Right atrium auricular region (tissue), 2 donors: ENCODE results near the gene ZNF668. TPM values are rescaled to one million over a fixed set of nuclear protein-coding genes. Genes with fewer than 3 reads are reported as not detected.

Source experiments
- DNase-seq: peaks from one replicate; pipeline ENCODE4 v3.0.0-alpha.2; 2019; ENCODE audit warnings: low spot score
- H3K27ac ChIP-seq, 2 donors: fragments of 200-600 bp; sonication (generic); 1 replicate in 1 of 2; 2 replicates in 1 of 2; pipeline ENCODE4 v1.5.1; 2016 to 2019
- H3K27me3 ChIP-seq, 2 donors: fragments of 200-600 bp; sonication (generic); one replicate each; pipeline versions ENCODE4 v1.5.1 to v1.6.0; 2017 to 2019
- H3K36me3 ChIP-seq: fragments of 200-600 bp; sonication (generic); one replicate; pipeline ENCODE4 v1.5.1; 2016
- H3K4me1 ChIP-seq, 2 donors: fragments of 200-600 bp; sonication (generic); one replicate each; pipeline versions ENCODE4 v1.5.1 to v1.6.0; 2017 to 2019
- H3K4me3 ChIP-seq, 2 donors: fragments of 200-600 bp; sonication (generic); 1 replicate in 1 of 2; 2 replicates in 1 of 2; pipeline ENCODE4 v1.5.1; 2017 to 2019; ENCODE audit warnings: mild to moderate bottlenecking in 1 of 2, moderate library complexity in 1 of 2
- H3K9me3 ChIP-seq, 2 donors: fragments of 200-600 bp; sonication (generic); one replicate each; pipeline ENCODE4 v1.5.1; 2019
- total RNA-seq, 2 donors: library from RNA; depleted of rRNA; stranded (reverse); fragments of >200 nt; gene quantifications; one replicate each; pipeline ENCODE4 v1.1.0, GENCODE V29; 2016
- TF ChIP-seq, protein P1 (sequence below), 2 donors: fragments of 200-600 bp; sonication (generic); IDR thresholded peaks; one replicate each; pipeline ENCODE4 v1.5.1; 2019; ENCODE audit warnings: antibody characterized with exemption in 2 of 2

ZNF668 gene
- total RNA-seq, 2 donors from 2014 or later: 7.4 to 9.2 TPM

DNA sequence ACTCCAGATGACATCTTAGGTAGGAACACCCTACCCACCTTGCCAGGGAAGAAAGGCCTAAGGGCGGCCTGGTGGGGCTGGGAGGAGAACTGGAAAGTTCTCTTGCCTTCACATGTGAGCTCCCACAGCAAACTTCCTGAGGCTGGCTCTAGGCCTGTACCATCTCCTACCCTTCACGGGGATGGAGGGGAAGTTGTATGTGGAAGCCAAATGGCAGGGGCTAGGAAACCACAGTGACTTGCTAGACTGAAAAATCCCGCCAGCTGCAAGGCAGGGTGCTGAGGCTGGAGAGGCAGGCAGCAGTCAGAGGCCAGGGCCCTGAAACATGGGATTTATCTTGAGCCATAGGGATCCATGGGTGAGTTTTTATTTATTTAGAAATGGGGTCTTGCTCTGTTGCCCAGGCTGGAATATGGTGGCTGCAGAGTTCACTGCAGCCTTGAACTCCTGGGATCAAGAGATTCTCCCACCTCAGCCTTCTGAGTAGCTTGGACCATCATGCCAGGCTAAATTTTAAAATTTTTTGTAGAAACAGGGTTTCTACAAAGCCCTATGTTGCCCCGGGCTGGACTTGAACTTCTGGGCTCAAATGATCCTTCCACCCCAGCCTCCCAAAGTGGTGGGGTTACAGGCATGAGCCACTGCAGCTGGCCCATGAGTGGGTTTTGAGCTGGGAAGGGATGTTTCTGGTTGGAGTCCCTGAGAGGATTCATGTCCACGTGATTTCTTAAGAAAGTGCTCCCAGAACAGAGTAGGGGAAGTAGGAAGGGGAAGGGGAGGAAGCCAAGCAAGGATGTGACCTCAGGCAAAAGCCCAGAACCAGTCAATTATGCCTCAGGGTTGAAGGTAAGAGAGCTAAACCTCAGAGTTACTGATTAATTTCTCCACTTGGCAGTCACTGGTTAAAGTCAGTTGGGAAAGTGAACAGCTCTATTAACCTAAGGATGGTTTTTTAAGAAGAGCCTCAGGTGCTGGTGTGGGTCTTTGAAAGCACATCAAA lies 39.4 kb upstream of the ZNF668 start:
- TF ChIP-seq, protein P1, sequence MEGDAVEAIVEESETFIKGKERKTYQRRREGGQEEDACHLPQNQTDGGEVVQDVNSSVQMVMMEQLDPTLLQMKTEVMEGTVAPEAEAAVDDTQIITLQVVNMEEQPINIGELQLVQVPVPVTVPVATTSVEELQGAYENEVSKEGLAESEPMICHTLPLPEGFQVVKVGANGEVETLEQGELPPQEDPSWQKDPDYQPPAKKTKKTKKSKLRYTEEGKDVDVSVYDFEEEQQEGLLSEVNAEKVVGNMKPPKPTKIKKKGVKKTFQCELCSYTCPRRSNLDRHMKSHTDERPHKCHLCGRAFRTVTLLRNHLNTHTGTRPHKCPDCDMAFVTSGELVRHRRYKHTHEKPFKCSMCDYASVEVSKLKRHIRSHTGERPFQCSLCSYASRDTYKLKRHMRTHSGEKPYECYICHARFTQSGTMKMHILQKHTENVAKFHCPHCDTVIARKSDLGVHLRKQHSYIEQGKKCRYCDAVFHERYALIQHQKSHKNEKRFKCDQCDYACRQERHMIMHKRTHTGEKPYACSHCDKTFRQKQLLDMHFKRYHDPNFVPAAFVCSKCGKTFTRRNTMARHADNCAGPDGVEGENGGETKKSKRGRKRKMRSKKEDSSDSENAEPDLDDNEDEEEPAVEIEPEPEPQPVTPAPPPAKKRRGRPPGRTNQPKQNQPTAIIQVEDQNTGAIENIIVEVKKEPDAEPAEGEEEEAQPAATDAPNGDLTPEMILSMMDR (IDR thresholded peaks at IDR 0.05): no peak
- Histone ChIP-seq H3K27me3 (no peaks in the 10 kb centered on the region), H3K9me3 (no peaks in the 10 kb centered on the region), H3K4me1 (peaks cover 0 to 48% of the 10 kb centered on the region in 2 donors), H3K36me3 (peaks cover 29% of the 10 kb centered on the region), H3K4me3 (no peak overlapping the region), H3K27ac (peak overlapping the region; percentile 63 to 70)
- DNase-seq: no peak

DNA sequence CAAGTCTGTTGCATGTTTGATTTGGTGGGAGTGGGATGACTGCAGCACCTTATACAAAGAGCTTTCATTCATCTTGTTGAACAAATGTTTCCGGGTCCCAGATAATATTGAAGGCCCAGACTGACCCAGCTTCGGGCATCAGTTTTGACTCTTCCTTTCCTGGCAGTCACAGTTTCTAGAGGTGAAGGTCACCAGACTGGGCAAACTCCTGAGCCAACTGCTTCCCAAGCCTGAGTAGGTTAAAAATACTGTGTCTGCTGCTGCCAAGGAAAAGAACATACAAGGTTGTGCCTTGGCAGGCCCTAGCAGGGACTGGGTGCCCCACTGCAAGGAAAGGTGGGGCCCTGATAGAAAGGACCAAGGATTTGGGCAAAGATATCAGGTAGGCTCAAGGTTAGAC lies 38.7 kb upstream of the ZNF668 start:
- TF ChIP-seq, protein P1 (IDR thresholded peaks at IDR 0.05): no peak
- Histone ChIP-seq H3K4me3 (no peak overlapping the region), H3K27me3 (no peaks in the 10 kb centered on the region), H3K27ac (peak overlapping the region; percentile 63 to 70), H3K4me1 (peaks cover 0 to 47% of the 10 kb centered on the region in 2 donors), H3K36me3 (peaks cover 29% of the 10 kb centered on the region), H3K9me3 (no peaks in the 10 kb centered on the region)
- no peak for DNase-seq

DNA sequence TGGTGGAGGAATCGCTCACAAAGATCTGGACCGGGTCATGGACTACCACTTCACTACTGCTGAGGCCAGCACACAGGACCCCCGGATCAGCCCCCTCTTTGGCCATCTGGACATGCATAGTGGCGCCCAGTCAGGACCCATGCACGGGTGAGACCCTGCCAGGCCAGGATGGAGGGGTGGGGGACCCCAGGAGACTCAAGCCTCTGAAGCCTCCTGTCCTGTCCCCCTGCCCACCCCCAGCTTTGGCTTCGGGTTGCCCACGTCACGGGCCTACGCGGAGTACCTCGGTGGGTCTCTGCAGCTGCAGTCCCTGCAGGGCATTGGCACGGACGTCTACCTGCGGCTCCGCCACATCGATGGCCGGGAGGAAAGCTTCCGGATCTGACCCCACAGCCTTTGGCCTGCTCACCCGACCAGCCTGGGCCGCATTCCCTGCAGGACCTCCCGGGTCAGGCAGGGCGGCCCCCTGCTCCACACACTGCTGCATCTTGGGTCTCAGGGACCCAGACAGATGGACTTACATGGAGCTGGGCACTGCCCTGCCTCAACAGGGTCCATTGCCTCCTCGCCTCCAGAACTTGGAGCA lies 37.9 kb upstream of the ZNF668 start:
- Histone ChIP-seq H3K9me3 (no peaks in the 10 kb centered on the region), H3K27me3 (no peaks in the 10 kb centered on the region), H3K27ac (peak overlapping the region; percentile 63 to 70), H3K36me3 (peaks cover 29% of the 10 kb centered on the region), H3K4me3 (no peak overlapping the region), H3K4me1 (peaks cover 0 to 46% of the 10 kb centered on the region in 2 donors)
- DNase-seq: no peak
- TF ChIP-seq, protein P1 (IDR thresholded peaks at IDR 0.05): no peak

DNA sequence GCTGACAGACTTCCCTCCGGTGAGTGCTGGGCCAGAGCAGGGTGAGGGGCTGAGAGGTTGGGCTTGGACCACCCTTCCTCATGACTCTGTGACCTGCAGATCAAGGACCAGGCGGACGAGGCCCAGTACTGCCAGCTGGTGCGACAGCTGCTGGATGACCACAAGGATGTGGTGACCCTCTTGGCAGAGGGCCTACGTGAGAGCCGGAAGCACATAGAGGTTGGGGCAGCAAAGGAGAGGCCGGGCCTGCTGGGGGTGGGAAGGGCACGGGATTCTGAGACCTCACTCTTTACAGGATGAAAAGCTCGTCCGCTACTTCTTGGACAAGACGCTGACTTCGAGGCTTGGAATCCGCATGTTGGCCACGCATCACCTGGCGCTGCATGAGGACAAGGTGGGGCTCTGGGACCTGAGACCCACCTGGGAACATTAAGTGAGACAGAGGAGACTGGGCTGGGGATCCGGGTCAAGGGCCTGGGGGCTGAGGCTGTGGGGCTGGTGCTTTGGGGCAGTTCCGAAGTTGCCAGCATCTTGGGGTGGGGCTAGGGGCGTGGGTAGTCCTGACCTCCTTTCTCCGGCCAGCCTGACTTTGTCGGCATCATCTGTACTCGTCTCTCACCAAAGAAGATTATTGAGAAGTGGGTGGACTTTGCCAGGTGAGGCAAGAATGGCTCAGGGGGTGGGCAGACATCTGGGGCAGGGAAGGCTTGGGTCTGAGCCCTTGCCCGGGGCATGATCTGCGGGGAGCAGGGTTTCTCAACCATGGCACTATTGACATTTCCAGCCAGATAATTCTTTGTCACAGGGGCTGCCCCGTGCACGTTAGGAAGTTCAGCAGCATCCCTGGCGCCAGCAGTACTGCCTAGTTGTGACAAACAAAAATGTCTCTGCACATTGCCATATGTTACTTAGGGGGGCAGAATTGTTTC lies 36.3 kb upstream of the ZNF668 start:
- Histone ChIP-seq H3K36me3 (peaks cover 29% of the 10 kb centered on the region), H3K4me3 (no peak overlapping the region)
- no peak for DNase-seq

DNA sequence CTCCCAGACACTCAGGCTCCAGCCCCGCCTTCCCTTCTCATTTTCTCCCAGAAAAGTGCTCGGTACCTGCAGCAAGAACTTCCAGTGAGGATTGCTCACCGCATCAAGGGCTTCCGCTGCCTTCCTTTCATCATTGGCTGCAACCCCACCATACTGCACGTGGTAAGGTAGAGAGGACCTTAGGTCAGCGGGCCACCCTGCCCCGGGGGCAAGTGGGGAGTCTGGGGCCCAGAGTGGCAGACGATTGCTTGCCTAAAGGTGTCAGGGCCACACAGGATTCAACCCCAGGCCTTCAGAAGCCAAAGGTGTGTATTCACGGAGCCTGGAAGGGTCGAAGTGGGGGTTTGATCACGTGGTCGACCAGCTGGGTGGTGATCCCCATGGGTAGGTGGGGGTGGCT lies 35.6 kb upstream of the ZNF668 start:
- Histone ChIP-seq H3K27me3 (no peaks in the 10 kb centered on the region), H3K36me3 (peaks cover 29% of the 10 kb centered on the region), H3K9me3 (no peaks in the 10 kb centered on the region), H3K4me3 (no peak overlapping the region), H3K4me1 (peaks cover 0 to 46% of the 10 kb centered on the region in 2 donors), H3K27ac (peak overlapping the region in 1 of 2 donors; percentile 92)
- no peak for DNase-seq
- TF ChIP-seq, protein P1 (IDR thresholded peaks at IDR 0.05): no peak

More for the DNA sequence above, 36.3 kb upstream of the ZNF668 start:
- Histone ChIP-seq H3K27me3 (no peaks in the 10 kb centered on the region), H3K4me1 (peaks cover 0 to 46% of the 10 kb centered on the region in 2 donors), H3K27ac (no peak overlapping the region), H3K9me3 (no peaks in the 10 kb centered on the region)
- TF ChIP-seq, protein P1 (IDR thresholded peaks at IDR 0.05): no peak
